ENCODE measurements around the gene MS4A3.
"Not testable (repeated sequence)": the region's sequence is repeated elsewhere in the genome, so short reads cannot be mapped to it uniquely, and the experiment has no call there.

MS4A3 gene

GRCh38 chr11:60056349-60056969, at the start of gene MS4A3:
TSS of gene MS4A3 (plus strand) at chr11:60056665. CDS start at chr11:60061161, 4,496 bp downstream.
- TF ChIP-seq CTCF (IDR thresholded peaks at IDR 0.05) = no peak
- H3K79me2 ChIP-seq = no peaks in the 10 kb centered on the region
- no peaks in the 10 kb centered on the region for H3K27me3 ChIP-seq (ENCODE audit: control insufficient read depth, insufficient read depth, low read length)

GRCh38 chr11:60016881-60017280, 39.6 kb upstream of the MS4A3 start, which contains the start of gene OOSP4B:
TSS of gene OOSP4B (plus strand) at chr11:60017181.
- no peaks in the 10 kb centered on the region for H3K36me3 ChIP-seq (ENCODE audit: control insufficient read depth, insufficient read depth, low read length)
- H3K79me2 ChIP-seq = no peaks in the 10 kb centered on the region
- no peak within 1 kb of the TSS for H3K9ac ChIP-seq
- no peak for TF ChIP-seq CTCF (IDR thresholded peaks at IDR 0.05)
- H3K4me1 ChIP-seq = no peaks in the 10 kb centered on the region
- no peak within 1 kb of the TSS for H3K4me2 ChIP-seq (ENCODE audit: low read length)
- H3K9me3 ChIP-seq (ENCODE audit: control insufficient read depth, low read length) = no peaks in the 10 kb centered on the region
- no peaks in the 10 kb centered on the region for H3K27me3 ChIP-seq (ENCODE audit: control insufficient read depth, insufficient read depth, low read length)
- no peak within 1 kb of the TSS for H3K4me3 ChIP-seq (ENCODE audit: low read depth, low read length)
- no peak within 1 kb of the TSS for H2AFZ ChIP-seq
- no peak within 1 kb of the TSS for H3K27ac ChIP-seq

More at GRCh38 chr11:60056349-60056969, at the start of gene MS4A3:
- H3K9ac ChIP-seq = no peak within 1 kb of the TSS
- no peak within 1 kb of the TSS for H3K27ac ChIP-seq
- H3K4me2 ChIP-seq (ENCODE audit: low read length) = no peak within 1 kb of the TSS
- H3K9me3 ChIP-seq (ENCODE audit: control insufficient read depth, low read length) = no peaks in the 10 kb centered on the region
- no peaks in the 10 kb centered on the region for H3K4me1 ChIP-seq
- no peaks in the 10 kb centered on the region for H3K36me3 ChIP-seq (ENCODE audit: control insufficient read depth, insufficient read depth, low read length)
- no peak within 1 kb of the TSS for H3K4me3 ChIP-seq (ENCODE audit: low read depth, low read length)
- no peak within 1 kb of the TSS for H2AFZ ChIP-seq

GRCh38 chr11:60018058-60018457, 38.4 kb upstream of the MS4A3 start:
- no peaks in the 10 kb centered on the region for H3K4me1 ChIP-seq
- H3K79me2 ChIP-seq = no peaks in the 10 kb centered on the region
- H3K36me3 ChIP-seq (ENCODE audit: control insufficient read depth, insufficient read depth, low read length) = no peaks in the 10 kb centered on the region
- H2AFZ ChIP-seq = no peak overlapping the region
- H3K4me3 ChIP-seq (ENCODE audit: low read depth, low read length) = no peak overlapping the region
- no peaks in the 10 kb centered on the region for H3K27me3 ChIP-seq (ENCODE audit: control insufficient read depth, insufficient read depth, low read length)
- no peak overlapping the region for H3K27ac ChIP-seq
- no peak overlapping the region for H3K4me2 ChIP-seq (ENCODE audit: low read length)
- no peak overlapping the region for H3K9ac ChIP-seq
- no peaks in the 10 kb centered on the region for H3K9me3 ChIP-seq (ENCODE audit: control insufficient read depth, low read length)
- no peak for TF ChIP-seq CTCF (IDR thresholded peaks at IDR 0.05)

- not testable (repeated sequence) for H3K36me3 ChIP-seq (ENCODE audit: control insufficient read depth, insufficient read depth, low read length); H3K9ac ChIP-seq; H3K4me3 ChIP-seq (ENCODE audit: low read depth, low read length); H3K4me1 ChIP-seq; H2AFZ ChIP-seq; H3K9me3 ChIP-seq (ENCODE audit: control insufficient read depth, low read length); H3K27ac ChIP-seq; H3K4me2 ChIP-seq (ENCODE audit: low read length); H3K27me3 ChIP-seq (ENCODE audit: control insufficient read depth, insufficient read depth, low read length); H3K79me2 ChIP-seq
Measured at GRCh38 chr11:60020376-60020775, 36.1 kb upstream of the MS4A3 start.

GRCh38 chr11:60029015-60029632, 27.3 kb upstream of the MS4A3 start:
- TF ChIP-seq CTCF (IDR thresholded peaks at IDR 0.05) = no peak
- H2AFZ ChIP-seq = no peak overlapping the region

More at GRCh38 chr11:60029015-60029632, 27.3 kb upstream of the MS4A3 start:
- H3K9ac ChIP-seq = no peak overlapping the region
- no peak overlapping the region for H3K27ac ChIP-seq
- no peak overlapping the region for H3K4me3 ChIP-seq (ENCODE audit: low read depth, low read length)
- no peaks in the 10 kb centered on the region for H3K36me3 ChIP-seq (ENCODE audit: control insufficient read depth, insufficient read depth, low read length)
- H3K79me2 ChIP-seq = no peaks in the 10 kb centered on the region
- no peak overlapping the region for H3K4me2 ChIP-seq (ENCODE audit: low read length)
- H3K9me3 ChIP-seq (ENCODE audit: control insufficient read depth, low read length) = no peaks in the 10 kb centered on the region
- H3K4me1 ChIP-seq = no peaks in the 10 kb centered on the region
- no peaks in the 10 kb centered on the region for H3K27me3 ChIP-seq (ENCODE audit: control insufficient read depth, insufficient read depth, low read length)

Data from parathyroid adenoma (tissue), 2 donors.